Urothelium cell line (cell line): Measurements from ENCODE around the gene RHBDF2.

Source experiments
- DNase-seq: peaks from one replicate; pipeline ENCODE4 v3.0.0; 2011; ENCODE audit warnings: low spot score, mixed read lengths
- FAIRE-seq: peaks from 2 replicates; lab custom pipeline; 2011; peaks lifted over from hg19 to GRCh38; lab: Jason Lieb, UNC

RHBDF2 gene

GRCh38 chr17:76467366-76467765, 33.9 kb downstream of the RHBDF2 start, which contains the start of gene AANAT:
Gene AANAT (plus strand): TSS chr17:76467603. CDS start chr17:76468747, 1,144 bp downstream.
- DNase-seq (no peak), FAIRE-seq (no peak)

DNA sequence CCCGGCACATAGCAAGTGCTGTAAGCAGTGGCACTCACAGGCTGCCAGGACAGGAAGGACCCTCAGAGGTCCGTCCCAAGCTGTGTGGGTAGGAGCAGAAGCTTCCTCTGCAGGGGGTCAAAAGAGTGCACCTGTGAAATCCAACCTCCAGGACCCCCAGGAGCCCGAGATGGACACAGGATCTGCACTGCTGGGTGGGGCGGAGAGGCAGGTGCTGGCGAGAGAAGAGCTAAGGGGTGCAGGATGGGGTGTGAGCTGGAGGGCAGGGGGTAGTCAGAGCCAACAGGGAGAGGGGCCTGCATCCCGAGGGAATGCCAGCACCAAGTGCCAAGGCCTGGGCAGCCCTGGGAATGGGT, 34.5 kb downstream of the RHBDF2 start:
- DNase-seq (no peak), FAIRE-seq (no peak)

GRCh38 chr17:76462556-76463290, 38.5 kb downstream of the RHBDF2 start:
- FAIRE-seq, result no peak
- no peak for DNase-seq

DNA sequence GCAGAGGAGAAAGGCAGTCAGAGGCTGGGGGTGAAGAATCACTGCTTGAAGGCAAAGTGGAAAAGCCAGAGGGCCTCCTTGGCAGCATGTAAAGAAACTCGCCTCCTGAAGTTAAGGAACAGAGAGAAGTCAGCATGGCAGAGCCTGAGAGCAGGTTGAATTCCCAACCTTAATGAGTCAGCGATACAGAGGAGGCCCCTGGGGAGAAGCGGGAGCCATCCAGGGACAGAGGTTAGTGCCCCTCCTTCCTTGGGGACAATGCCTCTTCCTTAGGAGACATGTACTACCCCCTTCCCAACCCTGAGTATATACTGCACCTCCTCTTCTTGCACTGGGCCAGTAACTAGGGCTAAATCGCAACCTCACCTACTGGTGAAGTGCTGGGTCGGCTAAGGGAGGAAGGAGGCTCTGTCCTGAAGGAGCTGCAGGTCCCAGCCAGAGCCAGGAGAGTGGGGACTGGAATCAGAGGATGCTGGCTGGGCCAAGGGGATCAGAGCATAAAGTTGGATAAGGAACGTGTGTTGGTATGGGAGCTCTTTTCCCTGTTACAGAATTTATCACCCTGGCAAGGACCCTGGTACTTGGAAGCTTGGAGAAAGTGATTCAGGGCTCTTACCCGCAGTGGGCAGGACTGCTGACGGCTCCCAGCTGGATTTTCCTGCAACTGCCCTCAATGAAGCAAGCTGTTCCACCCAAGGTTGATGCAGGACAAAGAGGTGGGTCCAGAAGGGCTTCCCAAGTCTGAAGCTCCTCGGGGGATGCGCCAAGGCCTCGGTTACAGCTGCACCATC, 39.3 kb downstream of the RHBDF2 start:
- peak; percentile 5 for FAIRE-seq
- no peak for DNase-seq

DNA sequence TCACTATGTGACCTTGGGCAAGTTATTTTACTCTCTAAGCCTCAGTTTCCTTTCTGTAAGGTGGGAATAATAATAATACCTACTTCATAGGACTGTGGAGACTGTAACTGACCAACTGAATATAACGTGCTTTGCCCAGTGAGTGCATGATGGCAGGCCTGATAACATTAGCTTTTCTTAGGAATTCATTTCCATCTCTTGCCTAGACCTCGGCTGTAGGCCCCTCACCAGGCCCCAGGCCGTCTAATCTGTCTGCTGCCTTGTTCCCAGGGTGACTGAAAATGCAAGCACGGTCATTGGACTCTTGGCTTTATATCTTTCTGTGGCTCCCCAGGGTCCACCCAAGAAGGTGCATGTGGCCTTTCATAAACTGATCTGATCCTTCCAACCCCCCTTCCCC, 41.5 kb downstream of the RHBDF2 start:
- DNase-seq (no peak), FAIRE-seq (no peak)

DNA sequence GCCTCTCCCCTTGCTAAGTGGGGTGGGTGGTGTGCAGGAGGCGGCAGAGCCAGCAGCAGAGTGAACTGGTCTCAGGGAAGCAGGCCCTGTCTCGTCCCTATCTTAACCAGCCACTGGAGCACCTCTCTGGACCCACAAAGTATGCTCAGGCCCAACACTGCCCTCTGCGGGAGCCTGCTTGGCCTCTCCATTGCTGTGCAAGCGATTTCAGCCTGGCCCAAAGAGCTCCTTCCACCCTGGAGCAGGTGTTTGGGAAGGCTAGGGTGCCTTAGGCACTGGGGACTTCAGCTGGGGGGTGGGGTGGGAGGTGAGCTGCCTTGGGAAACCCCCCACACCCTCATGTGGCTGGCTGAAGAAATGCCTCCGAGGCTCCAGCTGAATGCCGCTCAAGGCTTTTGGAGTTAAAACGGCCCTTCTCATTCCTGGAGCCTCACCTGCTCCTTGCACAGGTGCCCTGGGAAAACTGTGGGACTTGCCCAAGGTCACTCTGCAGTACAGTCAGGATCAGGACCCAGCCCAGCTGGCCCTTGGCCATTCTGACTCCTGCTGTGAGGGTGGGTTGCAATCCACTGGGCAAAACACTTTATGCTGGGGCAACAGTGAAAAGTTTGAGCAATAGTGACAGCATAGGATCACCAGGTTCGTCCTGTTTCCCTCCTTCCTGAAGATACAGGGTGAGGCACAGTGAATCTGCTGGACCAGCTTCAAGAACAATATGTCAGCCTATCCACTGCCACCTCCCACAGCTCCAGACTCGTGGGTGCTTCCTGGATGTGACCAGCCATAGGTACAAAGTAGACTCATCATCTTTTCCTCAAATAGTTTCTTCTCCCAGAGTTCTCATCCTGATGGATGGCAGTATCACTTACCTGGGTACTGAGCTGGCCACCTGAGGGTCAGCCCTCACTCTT, 42.4 kb downstream of the RHBDF2 start:
- FAIRE-seq (peak; percentile 30), DNase-seq (peak; percentile 54)

GRCh38 chr17:76453431-76453743, 47.8 kb downstream of the RHBDF2 start:
- DNase-seq (no peak), FAIRE-seq (no peak)

DNA sequence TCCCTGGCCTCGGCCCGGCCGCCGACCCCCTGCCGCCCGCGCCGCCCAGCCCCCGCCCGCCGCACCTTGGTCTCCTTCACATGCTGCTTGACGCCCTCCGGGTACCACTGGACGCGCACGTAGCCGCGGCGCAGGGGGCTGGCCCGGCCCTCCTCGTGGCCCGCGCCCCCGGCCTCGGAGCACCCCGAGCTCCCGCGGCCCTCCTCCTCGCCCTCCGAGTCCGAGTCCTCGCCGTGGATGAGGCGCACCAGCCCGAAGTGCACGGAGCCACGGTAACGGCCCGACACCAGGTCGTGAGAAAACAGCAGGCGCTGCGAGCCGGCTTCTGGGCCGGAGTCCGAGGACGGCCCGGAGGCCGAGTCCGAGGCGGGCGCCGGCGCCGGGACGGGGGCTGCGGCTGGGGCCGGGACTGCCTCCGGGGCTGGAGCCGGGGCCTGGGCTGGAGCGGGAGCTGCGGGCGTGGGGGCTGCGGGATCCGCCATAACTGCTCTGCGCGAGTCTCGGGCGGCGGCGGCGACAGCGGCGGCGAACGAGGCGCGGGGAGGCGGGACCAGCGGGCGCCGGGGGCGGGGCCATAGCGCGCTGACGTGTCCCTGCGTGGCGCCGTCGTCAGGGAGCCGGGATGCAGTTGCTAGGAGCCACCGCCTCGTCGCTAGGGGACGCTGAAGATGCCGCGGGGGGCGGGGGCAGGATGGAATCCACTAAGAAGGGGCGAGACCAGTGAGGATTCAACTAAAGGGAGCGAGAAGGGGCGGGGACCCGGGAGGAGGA, 48.4 kb downstream of the RHBDF2 start, which contains the start of gene UBE2O:
Gene UBE2O (minus strand): TSS at position 493 of the 771 bp plus-strand sequence. CDS start 11 bp downstream, at position 482.
- peak; percentile 99 for DNase-seq
- peak; percentile 63 for FAIRE-seq

DNA sequence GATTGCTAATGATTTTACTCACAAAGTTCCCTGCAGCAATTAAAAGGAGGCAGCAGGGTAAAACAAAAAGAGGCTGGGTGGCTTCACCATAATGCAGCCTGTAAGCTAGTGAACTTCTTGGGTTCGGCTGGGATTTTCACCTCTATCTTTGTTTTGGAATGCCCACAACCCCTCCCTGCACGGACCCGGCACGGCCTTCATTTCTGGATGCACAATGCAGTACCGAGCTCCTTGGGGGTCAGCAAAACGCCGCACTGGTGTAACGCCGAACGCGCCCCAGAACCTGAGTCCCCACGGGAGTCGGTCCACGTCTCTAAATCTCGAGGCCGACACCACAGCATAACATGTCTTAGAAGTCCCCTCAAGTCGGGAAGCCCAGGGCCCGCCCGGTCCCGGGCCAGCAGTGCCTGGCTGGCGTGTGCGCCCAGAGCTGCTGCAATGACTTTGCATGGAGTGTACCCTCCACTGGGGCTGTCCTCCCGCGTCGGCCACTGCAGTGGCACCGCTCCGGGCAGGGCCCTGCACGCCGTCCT, 49.0 kb downstream of the RHBDF2 start:
- no peak for FAIRE-seq
- DNase-seq, result no peak

- FAIRE-seq (no peak), DNase-seq (no peak)
These were observed 49.7 kb downstream of the RHBDF2 start for GRCh38 chr17:76451506-76451905.

DNA sequence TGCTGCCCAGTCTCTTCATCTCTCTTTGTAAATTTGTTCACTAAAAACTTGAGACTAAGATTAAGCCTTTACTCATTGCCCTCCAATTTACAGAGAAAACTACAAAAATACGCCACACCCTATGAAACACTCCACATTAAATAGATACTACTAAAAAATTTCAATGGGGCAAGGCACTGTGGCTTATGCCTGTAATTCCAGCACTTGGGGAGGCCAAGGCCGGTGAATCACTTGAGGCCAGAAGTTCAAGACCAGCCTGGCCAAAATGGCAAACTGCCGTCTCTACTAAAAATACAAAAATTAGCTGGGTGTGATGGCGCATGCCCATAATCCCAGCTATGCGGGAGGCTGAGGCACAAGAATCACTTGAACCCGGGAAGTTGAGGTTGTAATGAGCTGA, 52.1 kb downstream of the RHBDF2 start:
- no peak for DNase-seq

GRCh38 chr17:76447931-76448652, 53.1 kb downstream of the RHBDF2 start:
- FAIRE-seq (no peak), DNase-seq (no peak)

More for the DNA sequence above, 52.1 kb downstream of the RHBDF2 start:
- no peak for FAIRE-seq

DNA sequence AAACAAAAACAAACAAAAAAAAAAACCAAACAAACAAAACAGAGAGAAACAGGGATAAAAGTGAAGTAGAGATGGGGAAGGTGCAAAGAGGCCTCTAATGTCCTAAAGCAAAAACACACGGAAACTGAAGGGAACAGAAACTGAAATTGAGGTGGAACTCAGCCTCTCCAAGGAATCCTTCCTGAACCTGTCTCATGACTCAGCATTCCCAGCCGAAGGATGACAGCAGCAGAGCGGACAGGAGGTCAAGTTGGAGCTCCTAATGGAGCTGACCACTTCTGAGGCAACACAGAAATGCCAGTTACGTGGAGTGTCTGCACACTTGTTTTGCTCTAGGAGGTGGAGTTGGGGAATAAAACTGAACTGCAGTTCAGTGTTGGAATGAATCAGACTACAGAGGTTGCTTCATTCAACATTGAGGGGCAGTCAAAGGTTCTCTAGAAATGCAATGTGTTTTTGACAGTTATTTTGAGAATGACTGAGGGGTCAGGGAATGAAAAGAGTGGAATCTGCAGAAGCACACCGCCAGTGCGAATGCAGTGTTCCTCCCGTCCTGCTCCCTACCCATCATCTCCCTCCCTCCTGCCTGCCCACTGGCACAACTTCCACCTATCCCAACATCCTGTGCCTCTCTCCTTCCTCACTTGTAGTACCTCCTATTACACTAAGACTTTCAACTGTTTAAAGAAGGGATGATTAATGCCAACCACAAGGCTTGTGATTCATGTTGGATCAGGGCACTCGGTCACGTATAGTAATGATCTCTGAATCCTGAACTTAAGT, 54.6 kb downstream of the RHBDF2 start:
- FAIRE-seq (peak; percentile 95), DNase-seq (peak; percentile 90)

DNA sequence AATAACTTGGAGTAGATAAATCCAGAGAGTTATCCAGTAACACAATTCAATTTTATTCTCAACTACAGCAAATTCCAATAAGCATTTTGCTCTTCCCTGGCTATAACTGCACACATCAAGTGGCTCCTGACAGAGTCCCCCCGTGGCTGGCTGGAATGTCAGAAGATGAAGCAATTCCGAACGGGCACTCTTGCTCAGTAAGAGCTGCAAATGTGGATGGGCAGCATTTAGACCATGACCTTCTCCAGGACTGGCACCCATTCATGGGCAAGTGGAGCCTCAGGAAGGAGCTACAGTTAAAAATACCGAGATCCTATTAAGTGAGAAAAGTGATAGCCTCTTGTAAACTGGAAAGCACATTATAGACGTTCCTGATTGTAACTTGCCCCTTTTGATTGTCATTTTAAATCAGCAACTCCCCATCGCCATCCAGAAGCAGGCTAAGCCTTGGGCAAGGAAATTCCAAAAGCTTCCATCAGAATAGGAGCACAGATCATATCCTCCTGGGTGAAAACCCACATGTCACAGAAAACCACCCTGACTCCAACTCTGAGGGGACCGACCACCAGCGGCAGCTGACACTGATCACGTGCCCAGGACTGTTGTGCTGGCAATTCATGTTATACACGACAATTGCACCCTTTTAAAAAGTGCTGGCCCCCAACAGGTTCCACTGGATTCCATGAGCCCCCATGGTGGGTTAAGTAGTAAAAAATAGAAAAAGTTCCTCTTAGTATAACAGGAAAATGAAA, 55.4 kb downstream of the RHBDF2 start:
- FAIRE-seq, result no peak

GRCh38 chr17:76444518-76445311, 56.5 kb downstream of the RHBDF2 start:
- DNase-seq, result no peak
- no peak for FAIRE-seq

More for the DNA sequence above, 55.4 kb downstream of the RHBDF2 start:
- DNase-seq, result no peak

DNA sequence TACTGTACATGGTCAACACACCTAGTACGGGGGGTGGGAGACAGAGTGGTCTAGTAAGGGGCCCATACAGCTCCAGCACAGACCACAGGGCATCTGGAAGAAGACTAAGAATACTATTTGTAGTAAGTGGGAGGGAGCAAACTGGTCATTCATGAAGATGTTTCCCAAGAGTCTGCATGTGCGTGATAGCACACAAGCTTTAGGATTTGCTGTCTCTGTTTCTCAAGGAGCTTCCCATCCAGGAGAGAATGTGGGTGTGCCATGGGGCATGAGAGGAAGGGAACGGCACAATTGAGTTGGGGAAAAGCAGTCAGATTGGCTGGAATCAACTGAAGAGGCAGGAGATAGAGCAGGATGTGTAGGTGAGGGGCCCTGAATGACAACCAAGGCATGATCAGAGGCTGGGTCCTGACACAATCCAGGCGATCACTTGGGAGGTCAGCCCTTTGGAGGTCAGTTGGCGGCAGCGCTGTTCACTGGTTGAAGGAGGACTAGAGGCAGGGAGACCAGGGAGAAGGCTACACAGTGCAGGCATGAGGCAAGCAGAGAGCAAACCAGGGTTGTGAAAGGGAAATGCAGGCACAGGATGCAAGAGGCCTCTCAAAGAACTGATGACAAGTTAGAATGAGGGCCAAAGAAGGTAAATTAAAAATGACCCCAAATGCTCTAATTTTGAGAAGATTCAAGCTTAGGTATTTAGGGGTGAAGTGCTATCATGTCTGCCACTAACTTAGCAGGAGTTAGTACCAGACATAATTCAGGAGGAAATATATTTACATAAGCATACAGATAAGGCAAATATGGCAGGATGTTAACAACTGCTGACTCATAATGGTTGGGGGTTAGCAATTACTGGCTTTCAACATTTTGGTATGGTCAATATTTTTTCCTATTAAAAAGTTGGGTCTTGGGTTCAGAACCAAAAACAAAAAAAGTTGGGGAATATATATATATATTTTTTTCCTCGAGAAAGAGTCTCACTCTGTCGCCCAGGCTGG, 58.6 kb downstream of the RHBDF2 start:
- FAIRE-seq (no peak), DNase-seq (no peak)
